Vagina (tissue), 2 donors: Measurements from ENCODE around the gene NAT10.

Source experiments
- CTCF ChIP-seq, 3 experiments: fragments of 450-650 bp in 2 of 3; fragments of 200-600 bp in 1 of 3; sonication (generic) in 1 of 3; IDR thresholded peaks; one replicate each; pipeline ENCODE4 v1.5.1; 2017 to 2019; ENCODE audit warnings: antibody characterized with exemption in 3 of 3, mild to moderate bottlenecking in 2 of 3, moderate library complexity in 2 of 3
- POLR2A ChIP-seq, 2 donors: fragments of 450-650 bp; IDR thresholded peaks; one replicate each; pipeline ENCODE4 v1.6.1; 2017; ENCODE audit warnings: antibody characterized with exemption in 2 of 2, mild to moderate bottlenecking in 2 of 2, moderate library complexity in 2 of 2

DNA sequence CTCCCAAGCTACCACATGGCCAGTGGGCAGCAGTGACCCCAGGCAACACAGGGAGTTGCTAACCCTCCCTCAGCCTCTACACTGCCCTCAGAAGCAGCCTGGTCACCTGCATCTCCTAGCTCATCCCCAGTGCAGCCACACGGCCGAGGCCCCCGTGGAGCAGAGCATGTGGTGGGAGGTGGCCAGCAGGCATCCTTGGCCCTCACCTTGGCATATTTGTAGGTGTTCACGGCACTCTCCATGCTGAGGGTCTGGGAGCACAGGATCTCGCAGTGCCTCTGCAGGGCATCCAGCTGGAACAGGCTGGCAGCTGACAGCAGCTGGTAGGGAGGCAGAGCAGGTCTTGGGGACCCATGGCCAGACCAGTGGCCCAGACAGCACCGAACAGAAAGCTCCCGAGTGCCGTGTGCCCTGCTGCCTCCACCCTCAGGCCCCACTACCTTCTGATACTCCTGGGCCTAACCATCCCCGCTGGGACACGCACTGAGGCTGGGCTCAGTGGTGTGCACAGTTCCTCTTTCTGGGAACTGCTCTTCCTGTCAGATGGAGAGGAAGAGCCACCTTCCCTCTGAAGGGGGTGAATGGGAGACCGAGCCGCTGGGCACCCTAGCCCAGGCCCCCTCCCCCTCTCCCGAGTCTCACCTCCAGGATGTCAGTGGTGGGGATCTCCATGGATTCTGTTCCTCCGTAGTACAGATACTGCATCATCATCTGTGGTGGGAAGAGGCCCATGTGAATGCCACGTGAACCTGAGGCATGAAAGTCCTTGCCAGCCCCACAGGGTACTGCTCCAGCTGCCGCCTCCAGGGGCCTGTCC is 48.8 kb downstream of the NAT10 start:
- TF ChIP-seq CTCF (IDR thresholded peaks at IDR 0.05) (no peak), POLR2A (IDR thresholded peaks at IDR 0.05) (no peak)
